Fibroblast of lung (primary cell): ENCODE measurements around the gene FNDC3B. TPM values are rescaled to one million over a fixed set of nuclear protein-coding genes. Genes with fewer than 3 reads are reported as not detected.

Experiments
- DNase-seq, 2 donors: peaks; one replicate each; pipeline versions ENCODE4 v3.0.0 to v3.0.0-alpha.2; 2010; ENCODE audit warnings: low read depth in 2 of 2
- H2AFZ ChIP-seq: 2 replicates; pipeline ENCODE4 v1.5.1; 2012; ENCODE audit warnings: low read length, control low read depth, inconsistent platforms
- H3K27ac ChIP-seq: 2 replicates; pipeline ENCODE4 v1.5.1; 2011; ENCODE audit warnings: low read length, control low read depth; ENCODE audit not compliant: insufficient read depth
- H3K27me3 ChIP-seq: 2 replicates; pipeline ENCODE4 v1.5.1; 2011; ENCODE audit warnings: mild to moderate bottlenecking, low read length; ENCODE audit not compliant: control insufficient read depth, insufficient read depth
- H3K36me3 ChIP-seq: 2 replicates; pipeline ENCODE4 v1.5.1; 2011; ENCODE audit warnings: low read length; ENCODE audit not compliant: control insufficient read depth, insufficient read depth
- H3K4me1 ChIP-seq: 2 replicates; pipeline ENCODE4 v1.5.1; 2011; ENCODE audit warnings: low read length; ENCODE audit not compliant: control insufficient read depth, insufficient read depth; ENCODE audit errors: extremely low read depth
- H3K4me2 ChIP-seq: 2 replicates; pipeline ENCODE4 v1.5.1; 2011; ENCODE audit warnings: low read length, control low read depth; ENCODE audit not compliant: insufficient read depth; ENCODE audit errors: extremely low read depth
- H3K4me3 ChIP-seq, 4 experiments: fragments of 200-600 bp in 1 of 4; sonication (generic) in 1 of 4; replicated peaks in 1 of 4; 2 replicates each; pipeline ENCODE4 v1.5.1; 2011 to 2016; ENCODE audit warnings: low read length in 4 of 4, low read depth in 3 of 4, mild to moderate bottlenecking in 3 of 4, control low read depth in 2 of 4, inconsistent platforms in 1 of 4, mixed read lengths in 1 of 4; ENCODE audit not compliant: insufficient read depth in 1 of 4; ENCODE audit errors: control extremely low read depth in 1 of 4
- H3K79me2 ChIP-seq: 2 replicates; pipeline ENCODE4 v1.5.1; 2012; ENCODE audit warnings: mild to moderate bottlenecking, low read length, inconsistent platforms; ENCODE audit not compliant: control insufficient read depth, insufficient read depth
- H3K9ac ChIP-seq: 2 replicates; pipeline ENCODE4 v1.5.1; 2011; ENCODE audit warnings: mild to moderate bottlenecking, low read length, control low read depth; ENCODE audit not compliant: insufficient read depth
- H3K9me3 ChIP-seq: 2 replicates; pipeline ENCODE4 v1.5.1; 2012; ENCODE audit warnings: low read depth, low read length; ENCODE audit not compliant: control insufficient read depth, insufficient read depth
- H4K20me1 ChIP-seq: 2 replicates; pipeline ENCODE4 v1.5.1; 2011; ENCODE audit warnings: low read length; ENCODE audit not compliant: control insufficient read depth, insufficient read depth; ENCODE audit errors: extremely low read depth
- EZH2 ChIP-seq: IDR thresholded peaks from 2 replicates; pipeline ENCODE4 v1.5.1; 2012; ENCODE audit warnings: low read length, control low read depth, mild to moderate bottlenecking; ENCODE audit errors: missing control alignments
- polyA plus RNA-seq, 2 donors: library from polyadenylated mRNA; depleted of rRNA in 1 of 2; stranded (reverse) in 1 of 2; unstranded in 1 of 2; fragments of >200 nt; gene quantifications; 2 replicates each; pipeline ENCODE4 v1.2.1, GENCODE V29; 2011 to 2012; ENCODE audit warnings: missing spikeins in 1 of 2
- total RNA-seq: library from RNA; depleted of rRNA; stranded (reverse); fragments of >200 nt; gene quantifications from 2 replicates; pipeline ENCODE4 v1.2.1, GENCODE V29; 2014
- TF ChIP-seq, protein P1 (sequence below), 2 donors: IDR thresholded peaks in 1 of 2; conservative IDR thresholded peaks in 1 of 2; 1 replicate in 1 of 2; 2 replicates in 1 of 2; pipeline ENCODE4 v1.5.1; 2011 to 2012; ENCODE audit warnings: low read length in 2 of 2, control low read depth in 1 of 2, inconsistent platforms in 1 of 2, low read depth in 1 of 2, mild to moderate bottlenecking in 1 of 2

FNDC3B gene
- total and polyA plus RNA-seq, 2 donors (not counting 1 experiment from before 2014, with no cell fraction given), result 26.1 to 76.8 TPM

DNA sequence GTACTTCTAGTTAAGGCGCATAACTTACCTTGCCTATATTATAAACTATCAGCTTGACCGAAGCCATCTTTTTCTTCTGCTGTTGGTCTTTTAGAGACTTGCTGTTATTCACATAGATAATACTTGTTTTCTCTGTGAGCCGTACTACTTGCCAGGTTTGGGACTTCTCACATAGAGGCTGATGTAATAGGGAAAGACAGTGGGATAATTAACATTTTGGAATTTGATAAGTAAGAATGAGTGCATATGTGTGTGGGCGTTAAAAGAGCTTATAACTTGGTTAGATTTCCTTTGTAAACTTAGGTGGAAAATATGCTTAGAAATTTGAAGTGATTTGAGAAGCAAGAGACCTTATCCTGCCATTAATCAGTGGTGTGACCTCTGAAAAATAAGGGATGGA lies 47.8 kb downstream of the FNDC3B start:
- Histone ChIP-seq H3K4me1 (peaks cover 6% of the 10 kb centered on the region), H3K27me3 (no peaks in the 10 kb centered on the region), H2AFZ (no peak overlapping the region), H3K9ac (no peak overlapping the region), H3K36me3 (no peaks in the 10 kb centered on the region), H3K79me2 (peaks cover 78% of the 10 kb centered on the region), H3K9me3 (no peaks in the 10 kb centered on the region), H3K4me3 (no peak overlapping the region), H4K20me1 (peaks cover 2% of the 10 kb centered on the region), H3K4me2 (no peak overlapping the region), H3K27ac (no peak overlapping the region)
- peak in 1 of 2 donors; percentile 80 for DNase-seq
- no peak for TF ChIP-seq EZH2
- TF ChIP-seq, protein P1, sequence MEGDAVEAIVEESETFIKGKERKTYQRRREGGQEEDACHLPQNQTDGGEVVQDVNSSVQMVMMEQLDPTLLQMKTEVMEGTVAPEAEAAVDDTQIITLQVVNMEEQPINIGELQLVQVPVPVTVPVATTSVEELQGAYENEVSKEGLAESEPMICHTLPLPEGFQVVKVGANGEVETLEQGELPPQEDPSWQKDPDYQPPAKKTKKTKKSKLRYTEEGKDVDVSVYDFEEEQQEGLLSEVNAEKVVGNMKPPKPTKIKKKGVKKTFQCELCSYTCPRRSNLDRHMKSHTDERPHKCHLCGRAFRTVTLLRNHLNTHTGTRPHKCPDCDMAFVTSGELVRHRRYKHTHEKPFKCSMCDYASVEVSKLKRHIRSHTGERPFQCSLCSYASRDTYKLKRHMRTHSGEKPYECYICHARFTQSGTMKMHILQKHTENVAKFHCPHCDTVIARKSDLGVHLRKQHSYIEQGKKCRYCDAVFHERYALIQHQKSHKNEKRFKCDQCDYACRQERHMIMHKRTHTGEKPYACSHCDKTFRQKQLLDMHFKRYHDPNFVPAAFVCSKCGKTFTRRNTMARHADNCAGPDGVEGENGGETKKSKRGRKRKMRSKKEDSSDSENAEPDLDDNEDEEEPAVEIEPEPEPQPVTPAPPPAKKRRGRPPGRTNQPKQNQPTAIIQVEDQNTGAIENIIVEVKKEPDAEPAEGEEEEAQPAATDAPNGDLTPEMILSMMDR (conservative IDR thresholded peaks at IDR 0.05 in 1 of 2, IDR thresholded peaks at IDR 0.05 in 1 of 2; ENCODE audit: low read depth in 1 of 2, low read length in 2 of 2), result no peak

DNA sequence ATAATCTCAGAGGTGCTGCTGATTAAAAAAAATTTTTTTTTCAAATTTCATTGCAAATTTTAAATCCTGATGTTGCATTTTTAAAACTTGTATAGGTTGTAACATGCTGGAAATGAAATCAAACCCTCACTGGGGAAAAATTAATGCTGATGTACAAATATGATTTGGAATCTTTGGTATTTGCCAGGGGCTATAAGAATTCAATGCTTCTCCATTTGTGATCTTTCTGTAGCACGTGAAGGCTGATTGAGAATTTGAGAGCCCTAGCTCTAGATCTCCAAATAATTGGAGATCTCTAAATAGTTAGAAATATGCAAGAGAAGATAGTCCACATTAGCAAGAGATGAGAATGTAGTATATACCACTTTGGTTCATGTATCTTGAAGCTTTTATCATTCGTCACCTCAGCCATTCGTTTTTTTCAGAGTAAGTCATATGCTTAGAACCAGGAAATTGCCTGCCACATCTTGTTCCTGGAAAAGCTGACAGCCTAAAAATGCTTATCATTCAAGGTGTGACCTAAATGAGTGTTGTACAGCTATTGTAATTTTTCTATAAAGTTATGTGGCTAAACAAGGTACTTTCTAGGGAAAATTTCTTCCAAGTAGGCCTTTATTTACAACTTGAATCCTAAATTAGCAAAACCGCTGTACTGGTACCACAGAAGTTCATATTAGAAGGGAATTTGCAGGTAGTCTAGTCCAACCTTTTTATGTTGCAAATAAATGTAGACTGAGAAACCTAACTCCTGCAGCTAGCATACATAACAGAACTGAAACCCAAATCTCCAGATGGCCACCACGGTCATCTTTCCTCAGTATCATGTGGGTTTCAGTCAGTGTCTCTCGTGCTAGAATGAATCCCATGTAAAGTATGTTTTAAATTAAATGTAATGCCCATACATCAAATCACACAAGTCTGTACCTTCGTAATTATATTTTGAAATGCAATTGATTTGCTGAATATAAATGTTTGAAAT lies 48.5 kb downstream of the FNDC3B start:
- H3K4me2 ChIP-seq, result no peak overlapping the region
- H3K27me3 ChIP-seq, result no peaks in the 10 kb centered on the region
- H2AFZ ChIP-seq, result no peak overlapping the region
- TF ChIP-seq, protein P1 (conservative IDR thresholded peaks at IDR 0.05 in 1 of 2, IDR thresholded peaks at IDR 0.05 in 1 of 2; ENCODE audit: low read depth in 1 of 2, low read length in 2 of 2), result no peak
- no peak for TF ChIP-seq EZH2
- peaks cover 2% of the 10 kb centered on the region for H4K20me1 ChIP-seq
- no peak overlapping the region for H3K4me3 ChIP-seq
- peaks cover 85% of the 10 kb centered on the region for H3K79me2 ChIP-seq
- no peaks in the 10 kb centered on the region for H3K9me3 ChIP-seq
- no peaks in the 10 kb centered on the region for H3K36me3 ChIP-seq
- H3K27ac ChIP-seq, result no peak overlapping the region
- peaks cover 3% of the 10 kb centered on the region for H3K4me1 ChIP-seq
- DNase-seq, result peak in 1 of 2 donors; percentile 39
- no peak overlapping the region for H3K9ac ChIP-seq

DNA sequence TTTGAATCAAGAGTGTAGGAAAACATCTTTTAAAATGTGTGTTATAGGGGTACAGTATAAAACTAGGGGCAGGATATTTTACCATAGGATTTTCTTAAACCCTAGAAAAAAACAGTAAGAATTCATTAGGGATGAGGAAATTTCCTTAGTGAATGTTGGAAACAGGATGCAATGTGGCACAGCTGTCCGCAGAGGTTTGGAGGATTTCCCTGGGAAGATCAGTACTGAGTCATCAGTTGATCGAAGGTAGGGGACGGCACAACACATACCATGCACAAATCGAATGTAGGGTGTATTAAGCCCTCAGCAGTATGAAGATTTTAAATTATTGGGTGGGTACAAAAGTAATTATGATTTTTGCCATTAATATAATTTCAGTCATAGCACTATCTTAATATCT lies 49.9 kb downstream of the FNDC3B start:
- peaks cover 78% of the 10 kb centered on the region for H3K79me2 ChIP-seq
- no peaks in the 10 kb centered on the region for H3K9me3 ChIP-seq
- no peak overlapping the region for H3K27ac ChIP-seq
- peaks cover 3% of the 10 kb centered on the region for H3K4me1 ChIP-seq
- no peak overlapping the region for H3K4me2 ChIP-seq
- H3K4me3 ChIP-seq, result no peak overlapping the region
- peaks cover 2% of the 10 kb centered on the region for H4K20me1 ChIP-seq
- H3K27me3 ChIP-seq, result no peaks in the 10 kb centered on the region
- H3K36me3 ChIP-seq, result no peaks in the 10 kb centered on the region
- no peak overlapping the region for H3K9ac ChIP-seq
- DNase-seq, result peak; percentile 61 to 66
- no peak for TF ChIP-seq EZH2
- TF ChIP-seq, protein P1 (conservative IDR thresholded peaks at IDR 0.05 in 1 of 2, IDR thresholded peaks at IDR 0.05 in 1 of 2; ENCODE audit: low read depth in 1 of 2, low read length in 2 of 2), result no peak
- H2AFZ ChIP-seq, result no peak overlapping the region
